HL-60 (cell line): ENCODE data around the gene PEX5.

Experiments
- DNase-seq, 2 experiments: peaks; one replicate each; pipeline ENCODE4 v3.0.0-alpha.2; 2010 to 2020; ENCODE audit warnings: low read depth in 1 of 2, low spot score in 1 of 2
- H3K27ac ChIP-seq: fragments of 250-450 bp; sonication (Bioruptor Pico); replicated peaks from 2 replicates; pipeline ENCODE4 v1.5.1; 2020; ENCODE audit warnings: mild to moderate bottlenecking, moderate library complexity
- H3K27me3 ChIP-seq: fragments of 250-450 bp; sonication (Bioruptor Pico); 2 replicates; pipeline ENCODE4 v1.5.1; 2021; ENCODE audit warnings: mild to moderate bottlenecking, moderate library complexity; ENCODE audit not compliant: insufficient read depth, poor library complexity, severe bottlenecking
- H3K4me3 ChIP-seq: replicated peaks from 2 replicates; pipeline ENCODE4 v1.5.1; 2011; ENCODE audit warnings: mild to moderate bottlenecking, control low read depth, low read length; ENCODE audit not compliant: insufficient read depth
- CTCF ChIP-seq: IDR thresholded peaks from one replicate; pipeline ENCODE4 v1.5.1; 2011; ENCODE audit warnings: low read length, control low read depth, inconsistent platforms; ENCODE audit not compliant: insufficient read depth
- GABPA ChIP-seq: IDR thresholded peaks from 2 replicates; pipeline ENCODE4 v1.6.1; 2012; ENCODE audit warnings: low read depth
- POLR2AphosphoS5 ChIP-seq: IDR thresholded peaks from 2 replicates; pipeline ENCODE4 v1.6.1; 2012; ENCODE audit warnings: low read depth
- SPI1 ChIP-seq: IDR thresholded peaks from 2 replicates; pipeline ENCODE4 v1.6.1; 2012; ENCODE audit warnings: low read depth, mild to moderate bottlenecking, borderline replicate concordance
- TF ChIP-seq, protein P1 (sequence below): IDR thresholded peaks from 2 replicates; pipeline ENCODE4 v1.6.1; 2012; ENCODE audit warnings: low read depth; ENCODE audit not compliant: insufficient replicate concordance

Gene PEX5

DNA sequence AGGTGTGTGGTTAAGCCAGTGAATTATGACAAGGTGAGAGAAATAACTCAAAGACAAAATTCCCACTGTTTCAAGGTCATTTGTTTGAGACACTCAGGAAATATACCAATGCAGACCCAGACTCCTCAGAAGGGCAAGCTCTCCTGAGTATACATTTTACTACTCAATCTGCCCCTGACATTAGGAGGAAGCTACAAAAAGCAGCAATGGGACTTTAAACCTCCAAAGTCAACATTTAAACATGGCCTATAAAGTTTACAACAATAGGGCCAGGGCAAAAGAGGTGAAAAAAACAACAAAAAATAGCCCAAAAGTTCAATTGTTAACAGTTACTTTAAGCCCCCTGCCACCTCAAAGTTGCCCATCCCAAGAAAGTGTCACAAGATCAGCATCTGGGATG, 19.5 kb upstream of the PEX5 start:
- TF ChIP-seq CTCF (no peak), POLR2AphosphoS5 (no peak), GABPA (no peak), SPI1 (no peak)
- TF ChIP-seq, protein P1, sequence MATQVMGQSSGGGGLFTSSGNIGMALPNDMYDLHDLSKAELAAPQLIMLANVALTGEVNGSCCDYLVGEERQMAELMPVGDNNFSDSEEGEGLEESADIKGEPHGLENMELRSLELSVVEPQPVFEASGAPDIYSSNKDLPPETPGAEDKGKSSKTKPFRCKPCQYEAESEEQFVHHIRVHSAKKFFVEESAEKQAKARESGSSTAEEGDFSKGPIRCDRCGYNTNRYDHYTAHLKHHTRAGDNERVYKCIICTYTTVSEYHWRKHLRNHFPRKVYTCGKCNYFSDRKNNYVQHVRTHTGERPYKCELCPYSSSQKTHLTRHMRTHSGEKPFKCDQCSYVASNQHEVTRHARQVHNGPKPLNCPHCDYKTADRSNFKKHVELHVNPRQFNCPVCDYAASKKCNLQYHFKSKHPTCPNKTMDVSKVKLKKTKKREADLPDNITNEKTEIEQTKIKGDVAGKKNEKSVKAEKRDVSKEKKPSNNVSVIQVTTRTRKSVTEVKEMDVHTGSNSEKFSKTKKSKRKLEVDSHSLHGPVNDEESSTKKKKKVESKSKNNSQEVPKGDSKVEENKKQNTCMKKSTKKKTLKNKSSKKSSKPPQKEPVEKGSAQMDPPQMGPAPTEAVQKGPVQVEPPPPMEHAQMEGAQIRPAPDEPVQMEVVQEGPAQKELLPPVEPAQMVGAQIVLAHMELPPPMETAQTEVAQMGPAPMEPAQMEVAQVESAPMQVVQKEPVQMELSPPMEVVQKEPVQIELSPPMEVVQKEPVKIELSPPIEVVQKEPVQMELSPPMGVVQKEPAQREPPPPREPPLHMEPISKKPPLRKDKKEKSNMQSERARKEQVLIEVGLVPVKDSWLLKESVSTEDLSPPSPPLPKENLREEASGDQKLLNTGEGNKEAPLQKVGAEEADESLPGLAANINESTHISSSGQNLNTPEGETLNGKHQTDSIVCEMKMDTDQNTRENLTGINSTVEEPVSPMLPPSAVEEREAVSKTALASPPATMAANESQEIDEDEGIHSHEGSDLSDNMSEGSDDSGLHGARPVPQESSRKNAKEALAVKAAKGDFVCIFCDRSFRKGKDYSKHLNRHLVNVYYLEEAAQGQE, result no peak
- no peaks in the 10 kb centered on the region for H3K27me3 ChIP-seq
- no peak overlapping the region for H3K27ac ChIP-seq
- DNase-seq, result no peak
- no peak overlapping the region for H3K4me3 ChIP-seq

- Histone ChIP-seq H3K27ac (no peak overlapping the region), H3K4me3 (no peak overlapping the region), H3K27me3 (no peaks in the 10 kb centered on the region)
- DNase-seq, result no peak
- TF ChIP-seq, protein P1, result no peak
- TF ChIP-seq POLR2AphosphoS5 (no peak), CTCF (no peak), GABPA (no peak), SPI1 (no peak)
These were observed 17.6 kb upstream of the PEX5 start for GRCh38 chr12:7171854-7172253.

- Histone ChIP-seq H3K27ac (no peak overlapping the region), H3K27me3 (no peaks in the 10 kb centered on the region), H3K4me3 (no peak overlapping the region)
- TF ChIP-seq POLR2AphosphoS5 (no peak), SPI1 (no peak), CTCF (no peak), GABPA (no peak)
- TF ChIP-seq, protein P1, result no peak
- no peak for DNase-seq
These were observed 14.0 kb upstream of the PEX5 start for GRCh38 chr12:7175493-7175892.
